ENCODE measurements around the gene BCL7B. TPM values are rescaled to one million over a fixed set of nuclear protein-coding genes. Genes with fewer than 3 reads are reported as not detected.

BCL7B gene
- total RNA-seq, 3 donors from 2014 or later: 59.3 to 112 (median 62.0) TPM

DNA sequence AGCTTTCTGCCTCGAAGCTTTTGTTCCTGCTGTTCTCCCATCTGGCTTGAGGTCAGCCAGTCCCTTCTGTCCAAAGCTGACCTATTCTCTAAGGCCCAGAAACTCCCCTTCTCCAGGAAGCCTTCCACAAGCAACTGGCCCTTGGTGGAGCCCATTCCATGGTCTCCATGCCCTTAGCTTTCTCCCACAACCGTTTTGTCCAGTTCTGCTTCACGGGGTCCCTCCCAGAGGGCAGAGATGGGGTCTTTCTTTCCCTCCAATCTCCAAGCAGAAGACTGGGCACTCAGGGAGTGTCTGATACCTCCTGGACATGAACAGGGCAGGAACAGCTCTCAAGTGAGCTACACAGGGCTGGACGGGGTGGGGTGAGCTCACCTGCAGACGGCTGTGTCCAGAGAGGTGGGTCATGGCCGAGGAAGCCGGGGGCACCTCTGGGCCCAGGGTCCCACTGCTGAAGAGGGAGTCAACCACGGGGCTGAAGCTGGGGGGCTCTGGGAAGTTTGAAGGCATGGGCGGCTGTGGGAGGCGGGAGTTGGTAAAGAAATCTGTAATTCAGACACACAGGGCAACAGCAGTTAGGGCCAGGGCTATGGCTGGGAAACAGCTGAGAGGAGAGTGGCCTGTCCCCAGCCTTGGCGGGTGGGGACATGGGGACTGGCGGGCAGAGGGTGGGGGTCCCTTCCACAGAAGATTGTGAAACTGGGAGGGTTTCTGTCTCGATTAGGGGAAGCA lies 41.8 kb upstream of the BCL7B start:
- no peaks in the 10 kb centered on the region for H3K4me1 ChIP-seq (ENCODE audit: low read depth)
- intact Hi-C loops (cut with DNase I, micrococcal nuclease): no loop called here

DNA sequence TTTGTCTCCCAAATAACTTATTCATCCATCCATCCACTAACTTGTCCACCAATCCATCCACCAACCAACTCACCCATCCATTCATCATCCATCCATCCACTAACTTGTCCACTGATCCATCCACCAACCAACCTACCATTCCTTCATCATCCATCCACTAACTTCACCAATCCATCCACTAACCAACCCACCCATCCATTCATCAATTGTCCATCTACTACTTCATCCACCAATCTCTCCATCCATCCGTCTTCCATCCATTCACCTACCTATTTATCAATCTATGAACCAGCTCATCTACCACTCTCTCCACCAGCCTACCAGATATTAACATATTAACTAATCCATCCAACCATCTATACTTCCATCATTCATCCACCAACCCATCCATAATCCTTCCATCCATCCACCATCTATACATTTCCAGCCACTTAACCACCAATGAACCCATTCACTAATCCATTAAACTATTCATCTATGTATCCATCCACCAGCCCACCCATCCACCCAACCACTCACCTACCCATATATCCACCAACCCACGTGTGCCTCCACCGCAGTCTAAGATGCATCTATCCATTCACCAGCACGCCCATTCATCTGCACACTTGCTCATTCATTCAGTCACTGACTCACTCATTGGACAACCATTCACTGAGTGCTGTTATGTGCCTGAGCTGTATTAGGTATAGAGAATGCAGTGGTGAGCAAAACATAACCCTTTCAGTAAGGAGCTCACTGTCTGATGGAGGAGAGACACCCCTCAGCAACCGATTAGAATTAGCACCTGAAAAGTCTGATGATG lies 40.7 kb upstream of the BCL7B start:
- Histone ChIP-seq H3K4me3 (no peak overlapping the region), H3K36me3 (ENCODE audit: low read depth) (no peaks in the 10 kb centered on the region), H3K9me3 (no peaks in the 10 kb centered on the region), H3K4me1 (ENCODE audit: low read depth) (no peaks in the 10 kb centered on the region)
- ATAC-seq (no peak), DNase-seq (no peak)
- TF ChIP-seq, protein P1, sequence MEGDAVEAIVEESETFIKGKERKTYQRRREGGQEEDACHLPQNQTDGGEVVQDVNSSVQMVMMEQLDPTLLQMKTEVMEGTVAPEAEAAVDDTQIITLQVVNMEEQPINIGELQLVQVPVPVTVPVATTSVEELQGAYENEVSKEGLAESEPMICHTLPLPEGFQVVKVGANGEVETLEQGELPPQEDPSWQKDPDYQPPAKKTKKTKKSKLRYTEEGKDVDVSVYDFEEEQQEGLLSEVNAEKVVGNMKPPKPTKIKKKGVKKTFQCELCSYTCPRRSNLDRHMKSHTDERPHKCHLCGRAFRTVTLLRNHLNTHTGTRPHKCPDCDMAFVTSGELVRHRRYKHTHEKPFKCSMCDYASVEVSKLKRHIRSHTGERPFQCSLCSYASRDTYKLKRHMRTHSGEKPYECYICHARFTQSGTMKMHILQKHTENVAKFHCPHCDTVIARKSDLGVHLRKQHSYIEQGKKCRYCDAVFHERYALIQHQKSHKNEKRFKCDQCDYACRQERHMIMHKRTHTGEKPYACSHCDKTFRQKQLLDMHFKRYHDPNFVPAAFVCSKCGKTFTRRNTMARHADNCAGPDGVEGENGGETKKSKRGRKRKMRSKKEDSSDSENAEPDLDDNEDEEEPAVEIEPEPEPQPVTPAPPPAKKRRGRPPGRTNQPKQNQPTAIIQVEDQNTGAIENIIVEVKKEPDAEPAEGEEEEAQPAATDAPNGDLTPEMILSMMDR (IDR thresholded peaks at IDR 0.05): no peak
- intact Hi-C loops (cut with DNase I, micrococcal nuclease): no loop called here

More for the DNA sequence above, 41.8 kb upstream of the BCL7B start:
- TF ChIP-seq, protein P1 (IDR thresholded peaks at IDR 0.05): no peak
- ATAC-seq (no peak), DNase-seq (no peak)
- H3K4me3 ChIP-seq: no peak overlapping the region
- no peaks in the 10 kb centered on the region for H3K36me3 ChIP-seq (ENCODE audit: low read depth)
- H3K9me3 ChIP-seq: no peaks in the 10 kb centered on the region

DNA sequence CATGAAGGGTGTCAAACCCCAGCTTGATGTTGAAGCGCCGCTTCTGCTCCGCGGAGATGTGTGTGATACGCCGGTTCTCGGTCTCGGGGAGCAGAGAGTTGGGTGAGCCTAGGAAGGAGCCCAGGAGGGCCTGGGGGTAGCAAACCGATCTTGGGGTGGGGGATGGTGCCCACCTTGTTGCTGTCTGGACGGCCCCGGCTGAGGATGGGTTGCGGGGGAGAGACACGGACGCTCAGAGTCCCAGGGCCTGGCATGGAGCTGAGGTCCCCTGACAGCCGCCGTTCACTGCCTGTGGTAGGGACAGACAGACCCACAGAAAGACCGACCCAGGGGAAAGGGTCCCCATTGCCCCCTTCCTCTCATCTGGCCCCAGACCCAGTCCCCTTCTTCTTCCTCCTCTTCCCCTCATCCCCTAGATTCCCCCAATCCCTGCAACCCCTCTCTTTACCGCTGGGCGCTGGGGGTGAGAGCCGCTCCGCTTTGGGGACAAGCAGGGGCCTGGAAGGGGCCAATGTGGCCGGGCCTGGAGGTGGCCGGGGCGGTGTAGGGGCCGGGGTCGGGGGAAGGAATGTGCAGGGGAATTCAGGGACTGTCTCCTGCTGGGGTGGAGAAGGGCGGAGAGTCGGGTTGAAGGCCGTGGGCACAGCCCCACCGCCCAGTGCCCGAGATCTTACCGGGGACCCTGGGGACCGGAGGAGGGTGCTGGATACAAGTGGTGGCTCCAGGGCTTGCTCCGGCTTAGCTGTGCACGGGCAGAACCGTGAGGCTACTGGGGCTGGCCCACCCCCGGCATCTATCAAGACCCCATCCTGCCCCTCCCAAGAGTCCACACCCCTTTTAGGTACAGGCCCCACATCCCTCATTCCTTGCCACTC lies 38.9 kb upstream of the BCL7B start:
- DNase-seq: no peak
- Histone ChIP-seq H3K4me3 (no peak overlapping the region), H3K4me1 (ENCODE audit: low read depth) (no peaks in the 10 kb centered on the region), H3K9me3 (no peaks in the 10 kb centered on the region), H3K36me3 (ENCODE audit: low read depth) (no peaks in the 10 kb centered on the region)
- ATAC-seq: no peak
- intact Hi-C loops (cut with DNase I, micrococcal nuclease): no loop called here
- TF ChIP-seq, protein P1 (IDR thresholded peaks at IDR 0.05): no peak

DNA sequence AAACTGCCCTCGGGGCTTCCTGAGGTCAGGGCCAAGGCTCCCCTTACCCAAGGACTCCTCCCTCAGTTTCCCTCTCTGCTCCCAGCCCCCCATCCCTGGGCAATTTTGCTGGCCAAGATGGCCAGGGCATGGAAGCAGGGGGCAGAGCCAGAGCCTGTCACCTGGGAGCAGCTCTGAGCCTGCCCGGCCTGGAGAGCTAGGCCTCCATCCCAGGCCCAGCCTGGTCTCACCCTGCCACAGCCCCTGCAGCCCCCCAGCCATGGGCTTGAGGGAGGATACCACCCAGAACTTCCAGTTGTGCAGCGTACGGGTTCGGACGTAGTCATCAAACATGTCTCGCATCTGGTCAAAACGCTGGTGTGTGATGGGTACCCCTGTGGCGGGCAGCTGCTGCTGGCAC lies 37.9 kb upstream of the BCL7B start:
- Histone ChIP-seq H3K4me1 (ENCODE audit: low read depth) (no peaks in the 10 kb centered on the region), H3K4me3 (no peak overlapping the region), H3K9me3 (no peaks in the 10 kb centered on the region), H3K36me3 (ENCODE audit: low read depth) (no peaks in the 10 kb centered on the region)
- DNase-seq: no peak
- intact Hi-C loops (cut with DNase I, micrococcal nuclease): no loop called here
- TF ChIP-seq, protein P1 (IDR thresholded peaks at IDR 0.05): no peak
- ATAC-seq: no peak

DNA sequence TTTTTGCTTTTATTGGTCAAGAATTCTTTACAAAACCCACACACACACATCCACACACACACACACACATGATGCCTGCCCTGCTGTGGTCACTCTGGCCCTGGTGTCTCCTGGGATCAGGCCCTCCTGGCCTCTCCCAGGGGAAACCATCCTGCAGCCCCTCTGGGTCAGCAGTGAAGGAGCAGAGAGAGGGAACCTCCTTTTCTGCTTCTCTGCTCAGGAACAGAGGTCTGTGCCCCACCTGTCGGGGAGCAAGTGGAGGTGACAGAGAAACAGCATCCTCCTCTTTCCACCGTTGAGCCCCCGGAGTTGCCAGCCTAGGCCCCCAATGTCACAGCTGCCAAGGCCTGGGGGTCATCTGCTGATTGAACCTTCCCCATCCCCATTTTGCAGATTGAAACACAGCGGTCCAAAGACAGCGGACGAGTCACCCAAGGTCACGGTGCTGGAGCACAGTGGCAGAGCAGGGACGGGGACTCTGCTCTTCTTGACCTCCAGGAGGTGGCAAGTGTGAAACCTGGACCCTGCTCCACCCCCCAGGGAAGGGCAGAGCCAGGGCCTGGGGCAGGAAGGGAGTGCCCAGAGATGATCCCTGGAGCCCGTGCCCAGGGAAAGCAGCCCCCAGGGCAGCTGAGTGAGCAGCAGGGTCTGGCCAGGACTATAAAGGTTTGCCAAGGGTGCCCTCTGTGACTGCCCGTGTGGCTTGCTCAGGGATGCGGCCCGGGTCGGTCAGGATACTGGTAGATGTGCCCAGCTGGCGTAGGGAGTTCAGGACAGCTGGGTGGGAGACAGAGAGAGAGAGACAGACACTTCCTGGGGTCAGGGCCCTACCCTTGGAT lies 35.9 kb upstream of the BCL7B start:
- DNase-seq: no peak
- no peaks in the 10 kb centered on the region for H3K36me3 ChIP-seq (ENCODE audit: low read depth)
- H3K4me1 ChIP-seq (ENCODE audit: low read depth): no peaks in the 10 kb centered on the region
- ATAC-seq: no peak
- H3K9me3 ChIP-seq: no peaks in the 10 kb centered on the region
- H3K4me3 ChIP-seq: no peak overlapping the region
- intact Hi-C loops (cut with DNase I, micrococcal nuclease): no loop called here
- TF ChIP-seq, protein P1 (IDR thresholded peaks at IDR 0.05): no peak
